Left lung (tissue), 10 donors: Measurements from ENCODE around the gene PHYHIPL. TPM values are rescaled to one million over a fixed set of nuclear protein-coding genes. Genes with fewer than 3 reads are reported as not detected.

Source experiments
- ATAC-seq: fragments of 200-7000 bp; cut with Tn5 transposase; one replicate; pipeline ENCODE4 v1.9.1; 2020; ENCODE audit warnings: moderate library complexity
- DNase-seq, 4 donors: peaks; one replicate each; pipeline ENCODE4 v3.0.0-alpha.2; 2013 to 2020
- H3K27ac ChIP-seq, 2 donors: fragments of 200-600 bp; sonication (generic) in 1 of 2; one replicate each; pipeline versions ENCODE4 v1.5.0 to v1.8.0; 2020 to 2021
- H3K27me3 ChIP-seq, 2 donors: fragments of 200-600 bp; sonication (generic) in 1 of 2; one replicate each; pipeline versions ENCODE4 v1.5.0 to v1.8.0; 2020 to 2021
- H3K36me3 ChIP-seq, 2 donors: fragments of 200-600 bp; sonication (generic) in 1 of 2; one replicate each; pipeline versions ENCODE4 v1.5.0 to v1.8.0; 2020 to 2021
- H3K4me1 ChIP-seq, 2 donors: fragments of 200-600 bp; one replicate each; pipeline ENCODE4 v1.8.0; 2021
- H3K4me3 ChIP-seq, 2 donors: fragments of 200-600 bp; sonication (generic) in 1 of 2; one replicate each; pipeline versions ENCODE4 v1.5.0 to v1.8.0; 2020 to 2021; ENCODE audit warnings: mild to moderate bottlenecking in 1 of 2
- H3K9me3 ChIP-seq, 2 donors: fragments of 200-600 bp; sonication (generic) in 1 of 2; one replicate each; pipeline versions ENCODE4 v1.5.0 to v1.8.0; 2020 to 2021
- intact Hi-C, 2 donors: fragments of 100-400 bp; cut with DNase I; formaldehyde crosslinking; loops; one replicate each; pipeline versions ENCODE4 v1.11.2 to v1.14.2; 2022
- polyA plus RNA-seq, 6 donors: library from polyadenylated mRNA; unstranded; fragments of 120-200 nt; gene quantifications; one replicate each; pipeline ENCODE4 v1.2.1, GENCODE V29; 2013; ENCODE audit not compliant: insufficient read length in 6 of 6
- total RNA-seq, 2 donors: library from RNA; stranded (reverse); fragmentation: NEBNext Ultra II Directional; extraction: Animal tissue kit (Norgen Biotek cat#: 25700); gene quantifications; one replicate each; pipeline ENCODE4 v1.2.1, GENCODE V29; 2021
- TF ChIP-seq, protein P1 (sequence below), 2 donors: fragments of 200-600 bp; sonication (generic) in 1 of 2; IDR thresholded peaks; one replicate each; pipeline versions ENCODE4 v1.5.0 to v1.8.0; 2021; ENCODE audit warnings: antibody characterized with exemption in 2 of 2
- donor health status: DM: no; HTN: yes; CAD: no.
- donor health status: DM: no; HTN: no; CAD: no.

PHYHIPL gene
- total and polyA plus RNA-seq, 8 donors = 0.50 to 1.1 (median 0.68) TPM; not detected in 2

DNA sequence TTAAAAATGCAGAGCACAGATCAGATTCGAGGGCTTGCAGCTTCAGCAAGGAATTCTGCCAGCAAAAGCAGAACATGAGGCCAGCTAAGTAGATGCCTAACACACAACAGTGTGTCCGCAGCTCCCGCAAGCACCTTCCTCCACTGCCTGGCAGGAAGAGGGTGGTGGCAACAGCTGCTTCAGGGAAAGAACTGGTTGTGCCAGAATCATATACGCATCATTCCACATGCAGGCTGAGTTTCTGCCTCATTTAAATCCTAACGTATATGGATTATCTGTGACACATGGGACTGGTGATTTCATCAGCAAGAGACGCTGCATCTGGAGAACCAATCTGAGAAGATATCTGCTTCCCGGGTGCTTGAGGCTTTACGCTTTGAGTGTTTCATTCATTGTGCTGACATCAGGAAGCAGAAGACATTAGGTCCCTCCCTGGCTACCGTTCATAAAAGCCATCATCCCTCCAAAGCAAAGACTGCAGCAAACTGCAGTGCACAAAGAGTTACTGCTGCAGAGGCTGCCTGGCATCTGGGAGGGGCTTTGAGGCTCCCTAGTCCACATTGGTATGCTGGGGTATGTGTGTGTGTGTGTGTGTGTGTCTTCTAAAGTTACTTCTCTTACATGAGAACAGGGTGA, 107.1 kb downstream of the PHYHIPL start:
- TF ChIP-seq, protein P1, sequence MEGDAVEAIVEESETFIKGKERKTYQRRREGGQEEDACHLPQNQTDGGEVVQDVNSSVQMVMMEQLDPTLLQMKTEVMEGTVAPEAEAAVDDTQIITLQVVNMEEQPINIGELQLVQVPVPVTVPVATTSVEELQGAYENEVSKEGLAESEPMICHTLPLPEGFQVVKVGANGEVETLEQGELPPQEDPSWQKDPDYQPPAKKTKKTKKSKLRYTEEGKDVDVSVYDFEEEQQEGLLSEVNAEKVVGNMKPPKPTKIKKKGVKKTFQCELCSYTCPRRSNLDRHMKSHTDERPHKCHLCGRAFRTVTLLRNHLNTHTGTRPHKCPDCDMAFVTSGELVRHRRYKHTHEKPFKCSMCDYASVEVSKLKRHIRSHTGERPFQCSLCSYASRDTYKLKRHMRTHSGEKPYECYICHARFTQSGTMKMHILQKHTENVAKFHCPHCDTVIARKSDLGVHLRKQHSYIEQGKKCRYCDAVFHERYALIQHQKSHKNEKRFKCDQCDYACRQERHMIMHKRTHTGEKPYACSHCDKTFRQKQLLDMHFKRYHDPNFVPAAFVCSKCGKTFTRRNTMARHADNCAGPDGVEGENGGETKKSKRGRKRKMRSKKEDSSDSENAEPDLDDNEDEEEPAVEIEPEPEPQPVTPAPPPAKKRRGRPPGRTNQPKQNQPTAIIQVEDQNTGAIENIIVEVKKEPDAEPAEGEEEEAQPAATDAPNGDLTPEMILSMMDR (IDR thresholded peaks at IDR 0.05) = no peak
- intact Hi-C loops = no loop called here
- DNase-seq (no peak), ATAC-seq (no peak)
- no peaks in the 10 kb centered on the region for H3K36me3 ChIP-seq
- no peak overlapping the region for H3K27ac ChIP-seq
- no peaks in the 10 kb centered on the region for H3K4me1 ChIP-seq
- H3K27me3 ChIP-seq = no peaks in the 10 kb centered on the region
- H3K9me3 ChIP-seq = no peaks in the 10 kb centered on the region
- no peak overlapping the region for H3K4me3 ChIP-seq

DNA sequence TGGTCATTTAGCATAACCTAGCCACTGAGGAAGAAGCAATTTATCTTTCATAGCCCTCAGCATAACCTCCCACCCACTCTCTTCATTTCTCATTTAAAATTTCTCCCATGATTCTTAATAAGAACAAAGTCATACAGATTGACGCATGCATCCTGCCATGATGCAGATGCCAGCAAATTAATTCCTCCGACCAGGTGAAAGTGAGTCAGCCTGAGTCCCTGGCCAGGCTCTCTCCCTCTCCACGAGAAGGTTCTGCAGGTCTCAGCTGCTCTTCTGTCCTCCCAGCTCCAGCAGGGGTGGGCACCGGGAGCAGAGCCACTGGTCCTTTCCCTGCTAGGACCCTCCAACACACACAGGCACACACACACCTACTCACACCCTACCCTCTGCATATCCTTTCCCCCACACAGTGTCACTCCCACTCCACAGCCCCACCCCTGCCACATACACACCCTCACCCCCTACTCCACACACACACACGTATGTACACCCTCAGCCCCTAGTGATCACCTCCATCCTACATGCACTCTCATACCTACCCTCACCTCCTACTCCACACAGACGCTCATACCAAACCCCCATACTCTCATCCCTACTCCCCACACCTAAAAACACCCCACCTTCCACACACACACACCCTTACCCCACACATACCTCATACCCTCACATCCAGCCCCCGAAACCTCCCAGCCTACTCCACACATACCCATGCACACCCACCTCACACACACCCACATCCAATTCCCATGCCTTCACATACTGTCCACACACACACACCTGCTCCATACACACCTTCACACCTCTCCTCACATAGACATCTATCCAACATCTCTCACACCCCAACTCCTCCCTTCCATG, 107.9 kb downstream of the PHYHIPL start:
- no peaks in the 10 kb centered on the region for H3K27me3 ChIP-seq
- no peak for ATAC-seq
- TF ChIP-seq, protein P1 (IDR thresholded peaks at IDR 0.05) = no peak
- no peaks in the 10 kb centered on the region for H3K9me3 ChIP-seq
- no peak overlapping the region for H3K27ac ChIP-seq
- DNase-seq = no peak
- no peak overlapping the region for H3K4me3 ChIP-seq
- no peaks in the 10 kb centered on the region for H3K36me3 ChIP-seq
- H3K4me1 ChIP-seq = no peaks in the 10 kb centered on the region
- intact Hi-C loops = no loop called here

DNA sequence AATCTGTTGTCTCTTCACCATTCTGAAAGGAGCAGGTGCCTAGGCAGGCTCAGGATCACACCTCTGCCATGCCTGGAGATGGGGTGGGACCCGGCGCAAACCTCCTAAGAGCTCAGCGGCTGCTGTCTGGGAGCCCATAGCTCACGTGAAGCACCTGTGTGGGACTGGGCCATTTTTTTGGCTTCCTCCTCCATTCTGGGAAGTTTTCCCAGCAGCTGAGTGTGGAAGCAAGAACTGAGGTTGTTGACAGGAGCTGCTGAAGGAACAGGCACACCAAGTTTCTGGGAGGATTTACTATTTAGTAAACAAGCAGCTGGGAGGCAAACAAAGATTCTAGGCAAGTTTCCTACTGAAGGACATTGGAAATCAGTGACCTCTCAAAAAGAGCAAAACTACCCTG, 108.6 kb downstream of the PHYHIPL start:
- Histone ChIP-seq H3K4me3 (no peak overlapping the region), H3K27ac (no peak overlapping the region), H3K9me3 (no peaks in the 10 kb centered on the region), H3K36me3 (no peaks in the 10 kb centered on the region), H3K4me1 (no peaks in the 10 kb centered on the region), H3K27me3 (no peaks in the 10 kb centered on the region)
- TF ChIP-seq, protein P1 (IDR thresholded peaks at IDR 0.05) = no peak
- no peak for DNase-seq
- ATAC-seq = no peak
- intact Hi-C loops = no loop called here

DNA sequence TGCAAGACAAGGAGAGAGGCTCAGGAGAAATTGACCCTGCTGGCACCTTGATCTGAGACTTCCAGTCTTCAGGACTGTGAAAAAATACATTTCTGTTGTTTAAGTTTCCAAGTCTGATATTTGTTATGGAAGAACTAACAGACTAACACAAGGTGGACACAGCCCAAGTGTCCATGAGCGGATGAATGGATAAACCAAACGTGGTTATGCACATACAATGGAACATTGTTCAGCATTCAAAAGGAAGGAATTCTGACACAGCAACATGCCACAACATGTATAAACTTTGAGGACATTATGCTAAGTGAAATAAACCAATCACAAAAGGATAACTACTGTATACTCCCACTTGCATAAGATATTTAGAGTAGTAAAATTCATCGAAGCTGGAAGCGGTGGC, 109.4 kb downstream of the PHYHIPL start:
- TF ChIP-seq, protein P1 (IDR thresholded peaks at IDR 0.05) = no peak
- no peak for DNase-seq
- Histone ChIP-seq H3K27me3 (no peaks in the 10 kb centered on the region), H3K4me1 (no peaks in the 10 kb centered on the region), H3K36me3 (no peaks in the 10 kb centered on the region), H3K27ac (no peak overlapping the region), H3K9me3 (no peaks in the 10 kb centered on the region), H3K4me3 (no peak overlapping the region)
- intact Hi-C loops = no loop called here
- no peak for ATAC-seq

DNA sequence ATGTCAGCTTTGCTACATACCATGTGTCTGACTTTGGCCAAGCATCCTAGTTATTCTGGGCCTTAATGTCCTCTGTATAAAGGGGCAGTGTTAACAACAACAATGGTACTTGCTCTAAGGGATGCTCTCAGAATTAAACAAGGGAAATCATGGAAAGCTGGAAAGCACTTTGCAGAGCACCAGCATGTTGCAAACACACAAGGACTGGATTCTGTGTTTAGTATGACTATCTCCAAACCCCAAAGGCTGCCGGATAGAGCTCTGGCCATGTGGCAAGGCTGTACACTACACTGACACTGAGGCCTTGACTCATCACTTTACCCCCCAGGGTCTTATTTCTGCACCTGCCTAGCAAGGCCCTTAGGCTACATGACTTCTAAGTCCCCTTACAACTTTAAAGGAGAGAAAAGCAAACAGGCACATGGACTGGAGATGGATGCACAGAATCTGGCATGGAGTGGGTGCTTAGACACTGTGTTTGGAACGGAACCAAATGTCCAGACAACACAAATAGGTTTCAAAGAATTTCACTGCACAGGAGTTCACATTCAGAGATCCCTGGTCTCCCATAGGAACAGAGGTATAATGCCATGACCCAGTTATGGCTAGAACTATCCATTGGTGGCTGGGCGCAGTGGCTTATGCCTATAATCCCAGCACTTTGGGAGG, 111.3 kb downstream of the PHYHIPL start:
- no peak for DNase-seq

More for the DNA sequence above, 111.3 kb downstream of the PHYHIPL start:
- Histone ChIP-seq H3K4me3 (no peak overlapping the region), H3K27me3 (no peaks in the 10 kb centered on the region), H3K9me3 (no peaks in the 10 kb centered on the region), H3K4me1 (no peaks in the 10 kb centered on the region), H3K27ac (no peak overlapping the region), H3K36me3 (no peaks in the 10 kb centered on the region)
- ATAC-seq = no peak
- TF ChIP-seq, protein P1 (IDR thresholded peaks at IDR 0.05) = no peak
- intact Hi-C loops = no loop called here
